Kasumi-1 (cell line): ENCODE measurements around the gene NAT9.

Source experiments
- DNase-seq, 2 experiments: peaks; one replicate each; lab custom pipeline; 2025; lab: John Stamatoyannopoulos, UW

The NAT9 gene

DNA sequence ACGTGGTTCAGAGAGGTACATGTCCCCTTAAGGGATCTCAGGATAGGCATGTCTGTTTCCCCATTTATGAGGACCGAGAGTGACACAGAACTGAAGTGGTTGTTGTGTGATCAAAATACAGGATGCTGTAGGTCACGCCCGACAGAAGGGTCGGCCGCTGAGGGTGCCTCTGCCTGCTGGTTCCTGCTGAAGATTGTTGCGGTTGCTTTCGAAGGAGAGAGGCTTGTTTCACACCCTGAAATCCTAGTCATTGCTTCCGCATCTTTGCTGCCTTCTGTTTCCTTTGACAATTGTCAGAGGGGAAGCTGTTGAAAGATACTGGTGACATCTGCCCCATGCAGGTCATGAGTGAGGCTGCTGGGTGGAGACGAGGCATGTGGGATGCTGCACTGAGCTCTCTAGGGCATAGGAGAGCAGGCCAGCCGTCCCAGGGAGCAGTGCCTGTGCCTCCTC is 3.8 kb upstream of the NAT9 start:
- peak; percentile 100 for DNase-seq

DNA sequence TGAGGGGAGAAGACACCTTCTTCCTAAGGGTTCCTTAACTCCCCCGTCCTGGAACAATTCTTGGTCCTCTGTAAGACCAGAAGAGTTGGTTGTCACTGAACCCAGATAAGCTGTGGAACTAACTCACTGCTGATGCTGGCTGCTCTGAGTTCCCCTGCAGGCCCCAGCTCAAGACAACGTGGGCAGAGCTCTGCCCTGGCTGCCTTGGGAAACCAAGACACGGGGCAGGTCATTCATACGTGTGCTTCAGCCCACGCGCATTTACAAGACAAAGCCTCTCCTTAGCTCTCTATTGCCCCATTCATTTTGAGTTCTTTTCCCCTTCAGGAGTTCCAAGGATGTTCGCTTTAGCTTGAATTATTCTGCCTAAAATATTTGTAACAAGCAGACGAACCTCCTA is 3.4 kb upstream of the NAT9 start:
- peak; percentile 53 to 60 for DNase-seq

DNA sequence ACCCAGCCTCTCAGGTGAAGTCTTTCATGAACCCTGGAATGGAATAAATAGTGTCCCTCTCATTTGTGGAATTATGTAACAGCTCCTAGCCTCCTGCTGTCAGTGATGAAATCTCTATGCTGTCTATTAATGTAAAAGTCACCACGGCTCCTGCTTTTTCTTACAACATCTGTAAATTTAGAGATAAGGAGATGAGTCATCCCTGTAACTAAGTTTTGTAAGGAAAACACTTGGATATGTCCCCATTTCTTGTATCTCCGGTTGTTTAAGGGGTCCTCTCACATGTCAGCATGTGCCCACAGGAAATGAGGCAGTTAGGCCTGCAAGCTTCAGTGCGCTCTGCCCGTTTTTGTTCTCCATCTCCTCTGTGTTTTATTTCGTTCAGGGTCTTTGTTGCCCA is 2.8 kb upstream of the NAT9 start:
- peak; percentile 95 for DNase-seq

DNA sequence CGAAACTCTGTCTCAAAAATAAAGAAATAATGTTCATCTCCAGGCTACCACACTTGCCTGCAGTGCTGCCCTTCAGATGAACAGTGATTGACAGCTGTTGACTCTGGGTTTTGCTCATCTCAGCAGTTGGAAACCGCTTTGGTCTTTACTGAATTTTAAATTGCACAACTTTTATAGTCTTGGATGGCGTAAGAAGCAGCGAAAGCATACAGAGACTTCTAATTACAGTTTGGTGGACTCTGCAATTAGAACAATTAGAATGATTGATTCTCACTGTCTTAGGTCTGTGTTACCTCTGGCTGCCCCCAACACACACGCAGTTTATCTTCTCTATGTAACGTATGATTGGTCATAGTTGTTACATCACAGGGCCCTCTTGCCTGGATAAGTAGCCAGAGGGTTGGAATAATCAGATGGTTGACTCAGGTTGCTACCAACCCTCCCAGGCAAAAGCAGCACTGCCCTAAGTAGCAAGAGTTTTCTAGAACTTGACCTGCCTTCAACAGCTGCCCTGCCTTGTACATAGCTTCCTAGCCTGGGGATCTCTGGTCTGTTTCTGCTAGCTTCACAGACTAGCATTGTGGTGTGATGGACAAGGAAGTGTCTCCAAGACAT is 1.9 kb upstream of the NAT9 start:
- DNase-seq = peak; percentile 21 to 43

DNA sequence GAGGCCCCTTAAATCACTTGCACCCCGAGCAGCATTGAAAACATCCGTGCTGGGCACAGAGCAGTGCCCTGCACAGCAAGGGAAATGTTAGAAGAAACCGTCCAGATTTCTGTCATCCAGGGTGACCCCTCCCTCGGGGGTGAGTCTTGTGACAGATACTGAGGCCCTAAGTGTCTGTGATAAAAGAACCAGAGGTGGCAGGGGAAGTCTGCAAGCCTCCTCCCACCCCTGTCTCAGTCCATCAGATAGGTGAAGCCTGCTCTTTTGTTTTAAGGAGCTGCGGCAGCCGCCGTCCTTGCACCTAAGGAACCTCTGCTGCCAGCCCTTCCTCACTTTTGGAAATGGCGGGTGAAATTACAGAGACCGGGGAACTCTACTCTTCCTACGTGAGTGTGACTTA is 845 bp upstream of the NAT9 start:
- no peak for DNase-seq

DNA sequence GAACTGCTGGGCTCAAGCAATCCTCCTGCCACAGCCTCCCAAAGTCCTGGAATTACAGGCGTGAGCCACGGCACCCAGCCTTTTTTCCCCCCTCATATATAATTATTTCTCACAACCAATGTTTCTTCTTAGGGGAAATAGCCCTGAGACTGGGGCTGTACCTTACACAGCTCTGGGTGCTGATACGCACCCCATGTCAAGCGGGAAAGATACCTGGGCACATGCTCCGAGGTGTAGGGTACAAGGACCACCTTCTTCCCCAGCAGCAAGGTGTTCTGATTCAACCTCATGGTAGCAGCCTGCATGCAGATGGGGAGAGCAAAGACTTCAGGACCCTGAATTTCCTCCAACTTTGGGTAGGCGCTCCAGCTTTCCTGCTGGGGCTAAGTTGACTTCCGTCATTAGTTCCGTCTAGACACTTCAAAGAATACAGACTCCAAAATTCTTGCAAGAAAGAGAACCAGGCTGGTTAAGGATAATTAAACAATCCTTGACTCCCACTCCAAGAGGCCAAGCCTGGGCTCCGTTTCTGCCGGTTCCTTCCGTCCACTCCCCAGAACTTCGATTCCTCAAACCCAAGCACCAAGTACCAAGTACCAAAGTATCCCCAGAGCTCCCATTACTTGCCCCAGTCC is 619 bp downstream of the NAT9 start:
- DNase-seq = no peak

DNA sequence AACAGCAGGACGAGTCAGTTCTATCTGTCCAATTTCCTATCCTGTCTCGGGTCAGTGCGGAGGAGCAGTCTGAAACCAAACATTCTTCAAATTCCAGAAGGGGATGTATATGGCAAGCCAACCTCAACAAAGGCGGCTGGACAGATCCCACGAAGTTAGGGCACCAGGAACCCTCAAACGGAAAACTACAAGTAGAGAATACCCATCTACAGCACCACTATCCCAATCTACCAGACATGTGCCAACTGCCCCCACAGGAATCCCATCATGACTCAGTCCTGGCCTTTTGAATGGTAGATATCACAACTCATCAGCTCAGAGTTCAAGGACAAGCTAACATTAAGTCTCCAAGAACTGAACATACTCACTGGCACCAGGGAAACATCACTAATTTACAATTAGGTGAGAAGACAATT is 2.3 kb downstream of the NAT9 start:
- DNase-seq = no peak

DNA sequence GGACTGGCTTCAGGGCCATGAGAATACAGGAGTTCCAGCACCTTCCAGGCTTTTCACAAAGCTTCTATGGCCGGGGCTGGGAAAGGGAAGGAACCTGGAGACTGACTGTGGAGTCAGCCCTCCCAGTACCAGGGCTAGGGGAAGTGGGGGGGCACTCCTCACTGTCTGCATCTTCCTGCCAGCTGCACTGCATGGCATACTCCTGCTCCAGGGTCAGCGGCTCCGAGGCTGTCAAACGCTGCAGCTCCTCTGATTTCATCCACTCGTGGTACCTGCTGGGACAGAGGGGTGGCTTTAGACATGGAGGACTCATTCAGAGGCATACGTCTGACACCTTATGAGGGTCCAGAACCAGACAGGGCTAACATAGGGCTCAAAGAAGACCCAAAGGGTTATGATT is 2.7 kb downstream of the NAT9 start:
- no peak for DNase-seq

DNA sequence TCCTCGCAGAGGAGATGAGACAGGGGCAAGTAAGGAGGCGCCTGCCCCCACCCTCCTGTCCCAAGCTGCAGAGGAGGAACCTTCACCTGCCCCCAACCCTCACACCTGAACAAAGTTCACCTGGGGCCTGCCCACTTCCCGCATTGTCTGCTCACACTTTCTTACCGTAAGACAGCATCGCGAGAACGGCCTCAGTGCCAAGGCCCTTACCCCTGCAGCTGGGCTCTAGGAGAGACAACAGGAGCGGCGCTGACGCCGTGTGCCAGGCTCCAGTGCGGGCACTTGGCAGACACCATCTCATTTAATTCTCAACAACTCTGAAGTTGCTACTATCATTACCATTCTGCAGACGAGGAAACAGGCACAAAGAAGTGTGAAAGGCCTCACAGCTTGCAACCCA is 4.1 kb downstream of the NAT9 start:
- DNase-seq = no peak

DNA sequence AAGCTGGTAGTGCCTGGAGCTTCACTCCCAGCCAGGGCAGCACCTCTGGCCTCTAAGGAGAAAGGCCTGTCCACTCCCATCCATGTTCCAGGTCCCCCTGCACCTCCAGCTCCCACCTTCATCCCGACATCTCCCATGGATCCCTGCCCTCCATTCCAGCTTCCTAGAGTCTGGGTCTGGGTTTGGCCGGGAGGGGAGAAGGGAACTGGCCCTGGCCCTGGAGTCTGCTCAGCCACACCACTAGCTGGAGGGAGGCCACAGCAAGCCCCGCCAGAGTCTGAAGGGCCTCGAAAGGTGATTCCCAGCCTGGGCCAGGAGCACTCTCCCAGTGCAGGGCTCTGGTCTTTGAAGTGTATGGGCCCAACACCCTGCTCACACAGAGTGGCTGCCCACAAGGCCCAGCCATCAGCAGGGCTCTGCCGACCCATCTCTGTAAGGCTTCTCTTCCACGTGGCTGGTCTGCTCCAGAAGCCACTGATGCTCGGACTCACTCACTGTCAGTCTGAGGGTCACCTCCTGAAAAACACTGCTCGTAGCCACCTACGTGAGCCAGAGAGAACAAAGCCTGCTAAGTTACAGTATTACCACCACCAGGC is 4.7 kb downstream of the NAT9 start:
- no peak for DNase-seq

DNA sequence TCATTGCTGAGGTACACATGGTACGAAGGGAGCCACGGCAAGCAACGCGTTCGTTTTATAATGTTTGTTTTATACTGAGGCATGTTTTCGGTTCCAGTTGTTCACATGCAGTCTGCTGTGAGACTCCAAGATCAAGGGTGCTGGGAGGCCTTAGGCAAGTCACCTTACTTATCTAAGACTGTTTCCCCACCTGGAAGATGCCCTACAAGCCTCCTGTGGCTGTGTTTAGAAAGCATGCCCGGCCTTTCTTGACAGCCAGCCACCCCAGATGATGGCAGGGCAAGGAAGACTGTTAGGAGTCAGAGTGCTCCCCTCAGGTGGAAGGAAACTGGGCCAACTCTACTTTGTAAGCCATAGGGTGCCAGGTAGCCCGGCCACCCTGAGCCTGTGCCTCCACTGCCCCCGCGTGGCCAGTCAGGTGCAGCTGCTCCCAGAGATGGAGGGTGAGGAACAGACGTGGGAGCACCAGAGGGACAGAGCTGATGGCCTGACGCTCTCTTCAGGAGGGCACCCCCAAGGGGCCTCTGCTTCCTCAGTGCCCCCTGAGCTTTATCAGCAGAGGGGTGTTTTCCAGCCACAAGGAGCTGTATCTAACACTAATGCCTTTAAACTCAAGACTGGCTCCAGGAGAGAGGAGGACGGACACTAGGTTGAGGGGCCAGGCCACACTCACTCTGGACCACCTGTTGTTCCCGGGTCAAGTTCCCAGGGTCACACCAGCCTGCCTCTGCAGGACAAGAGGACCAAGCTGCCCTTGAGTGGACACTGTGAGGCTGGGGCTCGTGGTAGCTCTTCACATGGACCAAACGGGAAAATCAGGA is 5.4 kb downstream of the NAT9 start:
- DNase-seq = peak; percentile 56 to 71

DNA sequence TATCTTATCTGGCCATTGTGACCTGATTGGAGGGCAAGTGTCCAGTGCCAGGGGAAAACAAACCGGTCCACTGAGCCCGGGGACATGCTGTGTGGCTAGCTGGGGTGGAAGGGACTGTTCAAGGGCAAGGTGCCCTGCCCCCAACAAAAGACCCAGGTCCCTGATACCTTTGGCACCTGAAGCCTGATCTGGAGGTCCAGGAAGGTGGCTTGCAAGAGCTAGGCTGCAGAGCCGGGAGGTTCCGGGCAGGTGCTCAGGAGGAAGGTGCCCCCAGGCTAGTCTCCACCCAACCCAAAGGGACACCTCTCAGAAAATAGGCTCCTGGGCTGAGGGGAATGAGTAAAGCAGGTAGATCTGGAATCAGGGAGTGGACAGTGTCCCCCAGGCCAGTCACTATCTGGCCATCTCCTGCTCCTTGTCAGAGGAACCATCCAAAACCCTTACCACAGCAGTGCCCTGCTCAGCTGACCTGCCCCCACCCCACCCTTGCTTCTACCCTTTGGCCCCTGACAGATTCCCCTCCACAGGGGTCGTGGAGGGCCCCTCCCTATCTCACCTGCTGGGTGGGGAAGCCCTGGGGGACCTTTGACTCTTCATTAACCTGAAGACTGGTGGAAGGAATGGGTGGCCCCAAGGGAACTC is 6.2 kb downstream of the NAT9 start:
- no peak for DNase-seq

DNA sequence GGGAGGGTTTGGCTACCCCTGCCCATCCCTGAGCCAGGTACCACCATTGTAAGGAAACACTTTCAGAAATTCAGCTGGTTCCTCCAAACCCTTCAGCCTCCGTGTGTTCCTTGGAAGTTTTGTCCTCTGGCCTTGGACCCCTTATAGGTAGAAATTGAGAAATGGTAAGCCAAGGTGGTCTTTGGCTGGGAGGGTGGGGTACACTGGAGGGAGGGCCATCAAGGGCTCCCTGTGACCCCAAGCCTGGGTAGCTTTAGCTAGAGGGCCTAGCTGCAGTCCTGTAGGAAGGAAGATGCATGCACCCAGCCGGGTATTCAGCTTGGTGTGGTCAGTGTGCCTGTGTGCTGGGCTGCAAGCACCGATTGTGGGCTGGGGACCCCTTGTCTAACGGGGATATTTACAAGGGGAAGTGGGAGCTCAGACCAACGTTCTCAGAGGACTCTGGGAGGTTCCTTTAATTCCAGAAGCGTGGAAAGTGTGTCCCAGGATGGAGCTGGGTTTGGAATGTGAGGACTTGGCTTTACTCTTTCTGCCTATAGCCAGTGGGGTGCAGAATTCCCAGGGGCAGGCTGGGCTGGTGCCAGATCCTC is 6.8 kb downstream of the NAT9 start:
- DNase-seq = no peak

DNA sequence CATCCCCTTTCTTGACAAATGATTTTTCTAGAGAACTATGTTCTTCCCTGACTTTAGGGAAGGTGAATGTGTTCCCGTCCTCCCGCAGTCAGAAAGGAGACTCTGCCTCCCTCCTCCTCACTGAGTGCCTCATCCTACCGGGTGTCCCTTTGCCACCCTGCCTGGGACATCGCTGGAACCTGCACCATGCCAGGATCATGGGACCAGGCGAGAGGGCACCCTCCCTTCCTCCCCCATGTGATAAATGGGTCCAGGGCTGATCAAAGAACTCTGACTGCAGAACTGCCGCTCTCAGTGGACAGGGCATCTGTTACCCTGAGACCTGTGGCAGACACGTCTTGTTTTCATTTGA is 7.4 kb downstream of the NAT9 start:
- no peak for DNase-seq

DNA sequence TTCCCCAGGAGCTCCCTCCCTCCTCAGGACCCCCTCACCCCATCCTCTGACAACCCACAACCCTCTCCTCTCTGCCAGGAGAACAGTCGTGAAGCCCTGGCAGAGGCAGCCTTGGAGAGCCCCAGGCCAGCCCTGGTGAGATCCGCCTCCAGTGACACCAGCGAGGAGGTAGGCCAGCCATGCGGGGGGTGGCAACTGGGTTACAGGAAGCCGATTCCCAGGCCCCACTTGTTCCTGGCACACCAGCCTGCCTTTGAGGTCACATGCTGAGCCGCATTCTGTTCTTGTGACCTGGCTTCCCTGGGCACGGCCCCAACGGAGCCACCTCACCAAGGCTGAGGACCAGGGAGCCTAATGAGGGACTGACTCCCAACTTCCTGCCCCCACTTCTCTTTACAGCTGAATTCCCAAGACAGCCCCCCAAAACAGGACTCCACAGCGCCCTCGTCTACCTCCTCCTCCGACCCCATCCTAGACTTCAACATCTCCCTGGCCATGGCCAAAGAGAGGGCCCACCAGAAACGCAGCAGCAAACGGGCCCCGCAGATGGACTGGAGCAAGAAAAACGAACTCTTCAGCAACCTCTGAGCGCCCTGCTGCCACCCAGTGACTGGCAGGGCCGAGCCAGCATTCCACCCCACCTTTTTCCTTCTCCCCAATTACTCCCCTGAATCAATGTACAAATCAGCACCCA is 7.9 kb downstream of the NAT9 start:
- DNase-seq = peak in 1 of 2 experiments; percentile 29

DNA sequence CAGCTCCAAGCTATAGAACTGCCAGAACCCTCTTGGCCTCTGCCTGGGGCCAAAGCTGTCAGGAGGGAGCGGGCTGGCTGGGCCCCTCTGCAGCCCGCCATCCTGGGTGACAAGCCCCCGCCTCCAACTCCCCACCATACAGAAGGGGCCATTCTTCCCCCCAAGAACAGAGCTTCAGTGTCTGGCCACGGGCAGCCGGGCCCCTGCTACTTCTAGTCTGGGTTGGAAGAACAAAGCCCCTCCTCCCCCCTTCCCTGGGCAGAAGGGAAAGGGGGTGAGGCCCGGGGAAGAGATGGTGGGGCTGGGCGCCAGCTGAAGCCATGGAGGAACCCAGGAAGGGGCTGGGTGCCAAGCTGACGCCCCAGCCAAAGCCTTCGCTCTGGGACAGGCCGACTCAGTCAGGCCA is 9.0 kb downstream of the NAT9 start:
- no peak for DNase-seq

DNA sequence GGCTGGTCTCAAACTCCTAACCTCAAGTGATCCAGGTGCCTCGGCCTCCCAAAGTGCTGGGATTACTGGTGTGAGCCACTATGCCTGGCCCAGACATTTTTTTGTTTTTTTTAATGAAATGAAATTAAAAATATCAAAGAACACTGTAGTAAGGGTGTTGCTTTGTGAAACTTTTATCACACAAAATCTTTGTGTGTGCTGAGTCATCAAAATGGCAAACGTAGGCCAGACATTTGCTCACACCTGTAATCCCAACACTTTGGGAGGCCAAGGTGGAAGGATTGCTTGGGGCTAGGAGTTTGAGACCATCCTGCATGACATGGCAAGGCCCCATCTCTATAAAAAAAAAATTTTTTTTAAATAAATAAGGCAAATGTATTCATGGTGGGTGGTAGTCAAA is 9.7 kb downstream of the NAT9 start:
- no peak for DNase-seq

DNA sequence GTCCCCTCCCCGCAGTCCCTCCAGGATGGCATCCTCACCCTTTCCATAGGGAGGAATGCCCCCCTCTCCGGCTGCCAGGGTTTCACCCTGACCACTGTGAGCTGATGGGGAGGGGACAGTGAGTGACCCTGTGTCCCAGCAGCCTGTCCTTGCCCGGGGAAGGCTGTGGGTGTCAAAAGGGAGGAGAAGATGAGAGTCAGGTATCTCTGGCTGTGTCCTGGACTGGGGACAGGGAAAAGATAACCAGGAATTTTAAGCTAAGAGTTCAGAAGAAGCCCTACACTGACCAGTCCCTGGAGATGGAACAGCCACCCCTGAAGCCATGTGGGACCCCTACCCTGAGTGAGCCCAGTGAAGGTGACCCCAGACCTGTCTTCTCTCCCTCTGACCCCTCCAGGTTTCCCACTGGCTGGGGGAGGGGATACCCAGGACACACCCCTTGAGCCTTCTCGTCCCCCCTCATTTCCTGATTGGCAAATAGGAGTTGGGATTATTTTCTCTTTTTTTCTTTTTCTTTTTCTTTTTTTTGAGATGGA is 11.3 kb downstream of the NAT9 start:
- no peak for DNase-seq

DNA sequence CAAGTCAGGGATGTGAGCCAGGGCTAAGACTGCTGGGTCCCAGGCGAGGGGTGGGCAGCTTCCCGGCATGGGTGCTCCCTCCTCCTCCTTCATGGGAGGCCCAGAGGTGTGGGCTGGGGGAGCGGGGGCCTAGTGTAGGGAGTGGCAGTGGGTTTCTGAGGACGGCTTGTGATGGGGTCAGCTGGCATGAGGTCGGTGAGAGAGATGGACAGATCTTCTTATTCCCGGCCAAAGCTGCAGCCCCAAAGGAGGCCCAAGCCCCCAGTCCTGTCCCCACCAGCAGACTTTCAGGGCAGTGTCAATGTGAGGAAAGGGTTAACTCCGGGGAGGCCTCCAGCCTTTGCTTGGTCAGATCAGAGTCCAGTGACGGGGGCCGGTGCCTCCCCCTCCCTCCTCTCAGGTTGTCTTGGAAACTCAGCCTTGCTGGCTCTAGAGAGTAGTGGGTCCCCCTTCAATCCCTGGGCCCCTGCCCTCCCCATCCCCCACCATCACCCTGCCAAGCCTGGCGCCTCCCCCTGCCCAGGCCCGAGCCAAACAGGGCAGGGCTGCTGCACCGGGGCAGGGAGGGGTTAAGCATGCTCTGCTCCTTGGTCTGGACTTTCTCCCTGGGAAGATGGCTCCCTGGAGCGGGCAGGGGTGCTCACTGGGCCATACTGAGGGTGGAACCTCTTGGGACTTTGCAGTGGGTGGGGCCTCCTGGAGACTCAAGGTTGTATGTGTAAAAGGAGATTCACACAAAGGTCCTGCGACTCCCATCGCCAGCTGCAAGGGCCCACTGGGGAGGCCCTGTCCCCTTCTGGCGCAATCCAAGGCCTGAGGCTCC is 12.4 kb downstream of the NAT9 start:
- no peak for DNase-seq

DNA sequence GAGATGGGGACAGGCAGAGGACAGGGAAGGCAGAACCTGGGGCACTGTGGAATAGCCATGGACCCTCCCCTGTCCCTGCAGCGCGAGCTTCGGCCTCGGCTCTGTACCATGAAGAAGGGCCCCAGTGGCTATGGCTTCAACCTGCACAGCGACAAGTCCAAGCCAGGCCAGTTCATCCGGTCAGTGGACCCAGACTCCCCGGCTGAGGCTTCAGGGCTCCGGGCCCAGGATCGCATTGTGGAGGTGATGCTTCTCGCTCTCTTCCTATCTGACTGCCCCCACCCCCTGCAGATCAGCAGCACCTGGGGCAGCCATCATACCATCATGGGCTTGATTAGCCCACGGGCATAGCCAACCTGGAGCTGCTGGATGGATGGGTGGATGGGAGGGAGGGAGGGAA is 14.2 kb downstream of the NAT9 start:
- no peak for DNase-seq
